Suprapubic skin (tissue), 4 donors: ENCODE data around the gene DZIP1. TPM values are rescaled to one million over a fixed set of nuclear protein-coding genes. Genes with fewer than 3 reads are reported as not detected.

Experiments
- DNase-seq, 2 donors: peaks; one replicate each; pipeline ENCODE4 v3.0.0-alpha.2; 2019; ENCODE audit warnings: low spot score in 2 of 2
- H3K27ac ChIP-seq: fragments of 200-600 bp; sonication (generic); one replicate; pipeline ENCODE4 v1.5.1; 2019
- H3K27me3 ChIP-seq: fragments of 200-600 bp; sonication (generic); one replicate; pipeline ENCODE4 v1.5.1; 2019
- H3K36me3 ChIP-seq: fragments of 200-600 bp; sonication (generic); one replicate; pipeline ENCODE4 v1.5.1; 2019
- H3K4me1 ChIP-seq: fragments of 200-600 bp; sonication (generic); one replicate; pipeline ENCODE4 v1.5.1; 2019
- H3K4me3 ChIP-seq: fragments of 200-600 bp; sonication (generic); one replicate; pipeline ENCODE4 v1.5.1; 2019; ENCODE audit warnings: mild to moderate bottlenecking
- H3K9me3 ChIP-seq: fragments of 200-600 bp; sonication (generic); one replicate; pipeline ENCODE4 v1.5.1; 2019
- CTCF ChIP-seq, 2 donors: fragments of 200-600 bp in 1 of 2; fragments of 450-650 bp in 1 of 2; sonication (generic) in 1 of 2; IDR thresholded peaks; one replicate each; pipeline ENCODE4 v1.5.1; 2016 to 2019; ENCODE audit warnings: antibody characterized with exemption in 2 of 2, mild to moderate bottlenecking in 1 of 2, moderate library complexity in 1 of 2
- EP300 ChIP-seq: sonication (generic); formaldehyde crosslinking; IDR thresholded peaks from one replicate; pipeline ENCODE4 v1.6.1; 2017; ENCODE audit warnings: antibody characterized with exemption
- POLR2A ChIP-seq, 2 donors: fragments of 450-650 bp; IDR thresholded peaks; one replicate each; pipeline ENCODE4 v1.6.1; 2017; ENCODE audit warnings: antibody characterized with exemption in 2 of 2, mild to moderate bottlenecking in 2 of 2, moderate library complexity in 2 of 2
- POLR2AphosphoS5 ChIP-seq, 3 donors: sonication (generic); formaldehyde crosslinking; IDR thresholded peaks; one replicate each; pipeline ENCODE4 v1.6.1; 2017; ENCODE audit warnings: antibody characterized with exemption in 3 of 3
- WGBS: methylation state at CpG from one replicate; pipeline ENCODE4 v1.1.5; 2018; 5-methylcytosine and 5-hydroxymethylcytosine counted together
- total RNA-seq, 4 donors: library from RNA; depleted of rRNA; stranded (reverse); fragments of >200 nt; gene quantifications; one replicate each; pipeline ENCODE4 v1.1.0, GENCODE V29; 2016

Gene DZIP1
- total RNA-seq, 4 donors from 2014 or later: 1.5 to 4.8 (median 3.4) TPM

GRCh38 chr13:95588134-95588533, 56.4 kb downstream of the DZIP1 start:
- Histone ChIP-seq H3K27ac (no peak overlapping the region), H3K27me3 (no peaks in the 10 kb centered on the region), H3K4me1 (no peaks in the 10 kb centered on the region), H3K9me3 (no peaks in the 10 kb centered on the region), H3K36me3 (peaks cover 15% of the 10 kb centered on the region), H3K4me3 (no peak overlapping the region)
- 83% methylated on average over 3 of the region's 3 CpGs for WGBS
- TF ChIP-seq CTCF (IDR thresholded peaks at IDR 0.05) (no peak), EP300 (no peak), POLR2AphosphoS5 (IDR thresholded peaks at IDR 0.05) (no peak), POLR2A (IDR thresholded peaks at IDR 0.05) (no peak)
- no peak for DNase-seq

DNA sequence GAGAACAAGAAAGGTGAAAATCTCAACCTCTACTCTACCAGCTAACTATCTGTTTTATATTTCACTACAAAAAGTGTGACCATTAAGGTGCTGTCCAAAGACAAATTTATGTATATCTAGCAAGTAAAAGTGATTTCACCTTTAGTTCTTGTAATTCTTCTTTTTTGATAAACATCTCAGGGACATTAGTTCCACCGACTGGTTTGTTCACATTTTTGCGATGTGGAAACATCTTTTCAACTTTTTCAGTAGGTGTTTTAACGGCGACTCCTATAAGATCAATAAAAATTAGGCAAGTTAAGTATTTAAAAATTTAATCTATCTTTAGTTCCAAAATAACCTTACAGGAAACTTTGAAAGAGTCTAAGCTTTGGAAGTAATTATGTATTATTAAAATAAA, 58.6 kb downstream of the DZIP1 start:
- WGBS: 68% methylated on average over 4 of the region's 4 CpGs
- Histone ChIP-seq H3K27ac (no peak overlapping the region), H3K36me3 (peaks cover 21% of the 10 kb centered on the region)

GRCh38 chr13:95579303-95579702, 65.2 kb downstream of the DZIP1 start:
- DNase-seq: no peak

More for the DNA sequence above, 58.6 kb downstream of the DZIP1 start:
- Histone ChIP-seq H3K4me1 (no peaks in the 10 kb centered on the region), H3K9me3 (no peaks in the 10 kb centered on the region), H3K27me3 (no peaks in the 10 kb centered on the region), H3K4me3 (no peak overlapping the region)
- DNase-seq: no peak
- TF ChIP-seq POLR2AphosphoS5 (IDR thresholded peaks at IDR 0.05) (no peak), POLR2A (IDR thresholded peaks at IDR 0.05) (no peak), EP300 (no peak), CTCF (IDR thresholded peaks at IDR 0.05) (no peak)

DNA sequence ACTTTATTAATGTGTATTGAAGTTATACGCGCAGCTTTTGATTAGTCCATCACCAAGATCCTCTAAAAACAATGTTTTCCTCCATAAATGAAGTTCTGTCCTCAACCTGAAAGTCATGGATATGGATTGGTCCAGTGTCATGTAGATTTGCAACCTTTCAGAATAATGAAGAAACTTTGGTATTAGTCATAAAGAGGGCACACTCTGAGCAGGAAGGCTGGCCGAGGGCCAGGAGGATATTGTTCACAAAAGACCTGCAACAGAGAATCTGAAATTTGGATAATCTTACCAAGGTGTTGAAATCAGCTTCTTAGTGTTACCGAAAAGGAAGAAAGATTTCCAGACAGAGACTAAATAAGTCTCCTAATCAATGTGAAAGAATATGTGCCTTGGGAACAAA, 71.3 kb downstream of the DZIP1 start:
- WGBS: 84% methylated on average over 4 of the region's 4 CpGs
- TF ChIP-seq POLR2A (IDR thresholded peaks at IDR 0.05) (no peak), CTCF (IDR thresholded peaks at IDR 0.05) (no peak), POLR2AphosphoS5 (IDR thresholded peaks at IDR 0.05) (no peak), EP300 (no peak)
- no peak for DNase-seq
- no peaks in the 10 kb centered on the region for H3K4me1 ChIP-seq
- no peak overlapping the region for H3K27ac ChIP-seq
- no peak overlapping the region for H3K4me3 ChIP-seq
- H3K27me3 ChIP-seq: no peaks in the 10 kb centered on the region
- no peaks in the 10 kb centered on the region for H3K9me3 ChIP-seq
- no peaks in the 10 kb centered on the region for H3K36me3 ChIP-seq

More at GRCh38 chr13:95579303-95579702, 65.2 kb downstream of the DZIP1 start:
- Histone ChIP-seq H3K36me3 (peaks cover 8% of the 10 kb centered on the region), H3K4me3 (no peak overlapping the region), H3K27ac (no peak overlapping the region), H3K9me3 (no peaks in the 10 kb centered on the region), H3K4me1 (no peaks in the 10 kb centered on the region), H3K27me3 (no peaks in the 10 kb centered on the region)
- WGBS: 91% methylated on average over 3 of the region's 3 CpGs
- TF ChIP-seq POLR2A (IDR thresholded peaks at IDR 0.05): no peak
- TF ChIP-seq CTCF (IDR thresholded peaks at IDR 0.05): no peak
- TF ChIP-seq POLR2AphosphoS5 (IDR thresholded peaks at IDR 0.05): no peak
- no peak for TF ChIP-seq EP300

DNA sequence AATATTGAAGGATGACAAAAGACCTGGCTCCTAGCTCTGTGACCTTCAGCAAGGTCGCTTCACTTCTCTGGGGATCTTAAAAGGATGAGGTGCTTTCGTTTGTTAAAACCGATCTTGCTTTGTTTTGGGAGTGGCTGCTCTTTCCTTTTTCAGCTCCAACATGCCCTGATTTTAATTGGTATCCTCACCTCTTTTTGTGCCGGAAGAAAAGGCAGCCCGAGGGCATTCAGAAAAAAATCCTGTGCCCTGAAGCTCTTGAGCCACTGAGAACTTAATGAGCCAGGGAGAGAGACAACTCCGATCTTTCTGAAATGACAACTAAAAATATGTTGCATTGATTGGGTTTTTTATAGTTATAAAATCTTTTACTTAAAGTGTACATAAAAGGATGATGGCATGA, 72.6 kb downstream of the DZIP1 start:
- H3K9me3 ChIP-seq: no peaks in the 10 kb centered on the region
- 50% methylated on average over 6 of the region's 6 CpGs for WGBS
- no peak overlapping the region for H3K27ac ChIP-seq
- DNase-seq: no peak
- no peaks in the 10 kb centered on the region for H3K36me3 ChIP-seq
- TF ChIP-seq POLR2AphosphoS5 (IDR thresholded peaks at IDR 0.05) (no peak), EP300 (no peak), POLR2A (IDR thresholded peaks at IDR 0.05) (no peak), CTCF (IDR thresholded peaks at IDR 0.05) (no peak)
- H3K4me1 ChIP-seq: no peaks in the 10 kb centered on the region
- no peak overlapping the region for H3K4me3 ChIP-seq
- no peaks in the 10 kb centered on the region for H3K27me3 ChIP-seq
